Lower leg skin (tissue), 3 donors: ENCODE results near the gene PKP4.

ENCODE experiments used
- POLR2A ChIP-seq, 2 donors: fragments of 450-650 bp; IDR thresholded peaks; one replicate each; pipeline ENCODE4 v1.6.1; 2016 to 2017; ENCODE audit warnings: antibody characterized with exemption in 2 of 2, mild to moderate bottlenecking in 1 of 2, moderate library complexity in 1 of 2
- TF ChIP-seq, protein P1 (sequence below), 3 donors: fragments of 450-650 bp; IDR thresholded peaks; one replicate each; pipeline ENCODE4 v1.5.1; 2016; ENCODE audit warnings: antibody characterized with exemption in 3 of 3, mild to moderate bottlenecking in 3 of 3, moderate library complexity in 2 of 3

DNA sequence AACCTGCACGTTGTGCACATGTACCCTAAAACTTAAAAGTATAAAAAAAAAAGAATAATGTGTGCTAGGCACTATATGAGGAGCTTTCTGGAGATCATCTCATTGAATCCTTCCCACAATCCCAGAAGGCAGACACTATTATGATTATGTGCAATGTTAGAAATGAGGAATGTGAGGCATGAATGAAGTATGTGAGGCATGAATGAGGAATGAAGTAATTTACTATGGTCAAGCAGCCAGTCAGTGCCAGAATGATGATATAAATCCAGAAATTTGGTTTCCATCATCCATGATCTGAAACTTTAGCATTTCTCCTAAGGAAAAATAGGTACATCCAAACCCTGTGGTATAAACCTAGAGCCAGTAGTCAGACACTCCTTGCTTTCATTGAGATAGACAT lies 42.2 kb upstream of the PKP4 start:
- TF ChIP-seq, protein P1, sequence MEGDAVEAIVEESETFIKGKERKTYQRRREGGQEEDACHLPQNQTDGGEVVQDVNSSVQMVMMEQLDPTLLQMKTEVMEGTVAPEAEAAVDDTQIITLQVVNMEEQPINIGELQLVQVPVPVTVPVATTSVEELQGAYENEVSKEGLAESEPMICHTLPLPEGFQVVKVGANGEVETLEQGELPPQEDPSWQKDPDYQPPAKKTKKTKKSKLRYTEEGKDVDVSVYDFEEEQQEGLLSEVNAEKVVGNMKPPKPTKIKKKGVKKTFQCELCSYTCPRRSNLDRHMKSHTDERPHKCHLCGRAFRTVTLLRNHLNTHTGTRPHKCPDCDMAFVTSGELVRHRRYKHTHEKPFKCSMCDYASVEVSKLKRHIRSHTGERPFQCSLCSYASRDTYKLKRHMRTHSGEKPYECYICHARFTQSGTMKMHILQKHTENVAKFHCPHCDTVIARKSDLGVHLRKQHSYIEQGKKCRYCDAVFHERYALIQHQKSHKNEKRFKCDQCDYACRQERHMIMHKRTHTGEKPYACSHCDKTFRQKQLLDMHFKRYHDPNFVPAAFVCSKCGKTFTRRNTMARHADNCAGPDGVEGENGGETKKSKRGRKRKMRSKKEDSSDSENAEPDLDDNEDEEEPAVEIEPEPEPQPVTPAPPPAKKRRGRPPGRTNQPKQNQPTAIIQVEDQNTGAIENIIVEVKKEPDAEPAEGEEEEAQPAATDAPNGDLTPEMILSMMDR (IDR thresholded peaks at IDR 0.05), result no peak
- TF ChIP-seq POLR2A (IDR thresholded peaks at IDR 0.05), result no peak
